DOHH2 (cell line): ENCODE measurements around the gene SLC22A14.

Experiments used
- H3F3A ChIP-seq: fragments of 200-600 bp; sonication (generic), shearing (Covaris generic); 2 replicates; pipeline ENCODE4 v1.6.0; 2016; ENCODE audit warnings: antibody characterized with exemption, mild to moderate bottlenecking; ENCODE audit not compliant: control insufficient read depth, insufficient read depth
- H3K27ac ChIP-seq: fragments of 200-600 bp; sonication (generic); 2 replicates; pipeline ENCODE4 v1.5.1; 2014; ENCODE audit warnings: low read depth, mild to moderate bottlenecking, low read length, moderate library complexity
- H3K27me3 ChIP-seq: fragments of 200-600 bp; sonication (generic); 2 replicates; pipeline ENCODE4 v1.6.1; 2014; ENCODE audit warnings: mild to moderate bottlenecking, low read length, mixed read lengths; ENCODE audit not compliant: control insufficient read depth
- H3K36me3 ChIP-seq: fragments of 200-600 bp; sonication (generic); 2 replicates; pipeline ENCODE4 v1.6.1; 2014; ENCODE audit warnings: mild to moderate bottlenecking, low read length, moderate library complexity, mixed read lengths; ENCODE audit not compliant: control insufficient read depth
- H3K4me1 ChIP-seq: fragments of 200-600 bp; sonication (generic); 2 replicates; pipeline ENCODE4 v1.6.1; 2014; ENCODE audit warnings: mild to moderate bottlenecking, low read length, mixed read lengths; ENCODE audit not compliant: control insufficient read depth
- H3K4me2 ChIP-seq: fragments of 200-600 bp; sonication (generic); 2 replicates; pipeline ENCODE4 v1.6.0; 2014; ENCODE audit warnings: mild to moderate bottlenecking, low read length, moderate library complexity
- H3K4me3 ChIP-seq: fragments of 200-600 bp; sonication (generic); 2 replicates; pipeline ENCODE4 v1.5.1; 2014; ENCODE audit warnings: mild to moderate bottlenecking, low read length, mixed read lengths
- H3K79me2 ChIP-seq: fragments of 200-600 bp; sonication (generic); 2 replicates; pipeline ENCODE4 v1.6.1; 2014; ENCODE audit warnings: mild to moderate bottlenecking, low read length, mixed read lengths; ENCODE audit not compliant: control insufficient read depth
- H3K9me2 ChIP-seq: fragments of 200-600 bp; sonication (generic); replicated peaks from 2 replicates; pipeline ENCODE4 v1.6.1; 2014; ENCODE audit warnings: mild to moderate bottlenecking, low read length, mixed read lengths; ENCODE audit not compliant: control insufficient read depth
- H3K9me3 ChIP-seq: fragments of 200-600 bp; sonication (generic); 2 replicates; pipeline ENCODE4 v1.6.1; 2014; ENCODE audit warnings: antibody characterized with exemption, low read length, mixed read lengths; ENCODE audit not compliant: control insufficient read depth, insufficient read depth
- H4K20me1 ChIP-seq: fragments of 200-600 bp; sonication (generic); 2 replicates; pipeline ENCODE4 v1.6.0; 2014; ENCODE audit warnings: low read depth, mild to moderate bottlenecking, antibody characterized with exemption, low read length, moderate library complexity; ENCODE audit not compliant: control insufficient read depth, insufficient read depth
- EZH2phosphoT487 ChIP-seq: fragments of 200-600 bp; sonication (generic); IDR thresholded peaks from 2 replicates; pipeline ENCODE4 v1.6.1; 2017; ENCODE audit warnings: borderline replicate concordance, mild to moderate bottlenecking, antibody characterized with exemption, low read length, moderate library complexity, mixed read lengths
- TF ChIP-seq, protein P1 (sequence below): fragments of 200-600 bp; sonication (generic); IDR thresholded peaks from one replicate; pipeline ENCODE4 v1.5.1; 2014; ENCODE audit warnings: antibody characterized with exemption, mild to moderate bottlenecking, low read depth, low read length; ENCODE audit not compliant: poor library complexity, severe bottlenecking

Gene SLC22A14

DNA sequence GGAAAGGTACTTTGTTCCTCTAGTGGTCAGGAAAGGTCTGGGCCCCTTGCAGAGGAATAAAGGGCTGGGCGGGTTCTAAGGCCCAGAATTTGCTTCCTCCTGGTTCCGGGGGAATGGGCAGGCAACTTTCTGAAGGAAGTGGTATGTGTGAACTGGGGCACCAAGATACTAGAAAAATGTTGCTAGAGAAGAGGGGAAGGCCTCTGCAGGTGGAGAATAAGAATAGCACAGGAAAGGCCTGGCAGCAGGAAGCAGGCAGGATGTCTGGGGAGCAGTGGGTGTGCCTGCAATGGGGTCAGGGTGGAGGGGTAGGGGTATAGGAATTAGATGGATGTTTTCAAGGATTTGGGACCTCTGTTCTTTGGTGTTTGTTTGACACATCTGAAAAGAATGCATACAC is 14.4 kb upstream of the SLC22A14 start:
- Histone ChIP-seq H3K79me2 (no peaks in the 10 kb centered on the region), H3F3A (no peaks in the 10 kb centered on the region), H3K27ac (no peak overlapping the region), H3K36me3 (no peaks in the 10 kb centered on the region), H3K9me3 (no peaks in the 10 kb centered on the region), H3K4me3 (no peak overlapping the region), H4K20me1 (no peaks in the 10 kb centered on the region), H3K4me2 (no peak overlapping the region), H3K27me3 (no peaks in the 10 kb centered on the region), H3K9me2 (no peaks in the 10 kb centered on the region), H3K4me1 (peaks cover 14% of the 10 kb centered on the region)
- TF ChIP-seq, protein P1, sequence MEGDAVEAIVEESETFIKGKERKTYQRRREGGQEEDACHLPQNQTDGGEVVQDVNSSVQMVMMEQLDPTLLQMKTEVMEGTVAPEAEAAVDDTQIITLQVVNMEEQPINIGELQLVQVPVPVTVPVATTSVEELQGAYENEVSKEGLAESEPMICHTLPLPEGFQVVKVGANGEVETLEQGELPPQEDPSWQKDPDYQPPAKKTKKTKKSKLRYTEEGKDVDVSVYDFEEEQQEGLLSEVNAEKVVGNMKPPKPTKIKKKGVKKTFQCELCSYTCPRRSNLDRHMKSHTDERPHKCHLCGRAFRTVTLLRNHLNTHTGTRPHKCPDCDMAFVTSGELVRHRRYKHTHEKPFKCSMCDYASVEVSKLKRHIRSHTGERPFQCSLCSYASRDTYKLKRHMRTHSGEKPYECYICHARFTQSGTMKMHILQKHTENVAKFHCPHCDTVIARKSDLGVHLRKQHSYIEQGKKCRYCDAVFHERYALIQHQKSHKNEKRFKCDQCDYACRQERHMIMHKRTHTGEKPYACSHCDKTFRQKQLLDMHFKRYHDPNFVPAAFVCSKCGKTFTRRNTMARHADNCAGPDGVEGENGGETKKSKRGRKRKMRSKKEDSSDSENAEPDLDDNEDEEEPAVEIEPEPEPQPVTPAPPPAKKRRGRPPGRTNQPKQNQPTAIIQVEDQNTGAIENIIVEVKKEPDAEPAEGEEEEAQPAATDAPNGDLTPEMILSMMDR = no peak
- no peak for TF ChIP-seq EZH2phosphoT487

DNA sequence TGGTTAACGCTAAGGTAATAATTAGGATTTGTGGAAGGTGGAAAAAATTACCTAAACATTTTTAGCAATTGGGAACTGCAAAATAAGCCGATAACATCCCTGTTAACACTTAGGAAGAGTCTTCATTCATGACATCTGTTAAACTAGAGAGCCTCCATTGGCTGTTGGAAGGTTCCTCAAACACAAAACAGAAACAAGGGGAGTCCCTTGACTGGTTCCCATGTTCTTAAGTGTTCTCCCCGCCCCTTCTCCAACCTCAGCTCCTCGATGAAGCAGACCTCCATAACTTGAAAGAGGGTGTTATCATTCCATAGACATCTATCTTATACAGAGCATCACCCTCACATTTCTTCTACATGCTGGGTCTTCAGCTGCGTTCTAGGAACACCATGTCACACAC is 14.0 kb upstream of the SLC22A14 start:
- H3K4me2 ChIP-seq = peak overlapping the region; percentile 34; the same call in 1 of the 2 replicates
- H3K27ac ChIP-seq = no peak overlapping the region
- TF ChIP-seq, protein P1 = no peak
- no peak for TF ChIP-seq EZH2phosphoT487
- H3K4me1 ChIP-seq = peaks cover 17% of the 10 kb centered on the region
- H3K9me2 ChIP-seq = no peaks in the 10 kb centered on the region
- no peaks in the 10 kb centered on the region for H4K20me1 ChIP-seq
- H3K79me2 ChIP-seq = no peaks in the 10 kb centered on the region
- no peaks in the 10 kb centered on the region for H3K36me3 ChIP-seq
- no peaks in the 10 kb centered on the region for H3K27me3 ChIP-seq
- H3F3A ChIP-seq = no peaks in the 10 kb centered on the region
- H3K9me3 ChIP-seq = no peaks in the 10 kb centered on the region
- H3K4me3 ChIP-seq = no peak overlapping the region

DNA sequence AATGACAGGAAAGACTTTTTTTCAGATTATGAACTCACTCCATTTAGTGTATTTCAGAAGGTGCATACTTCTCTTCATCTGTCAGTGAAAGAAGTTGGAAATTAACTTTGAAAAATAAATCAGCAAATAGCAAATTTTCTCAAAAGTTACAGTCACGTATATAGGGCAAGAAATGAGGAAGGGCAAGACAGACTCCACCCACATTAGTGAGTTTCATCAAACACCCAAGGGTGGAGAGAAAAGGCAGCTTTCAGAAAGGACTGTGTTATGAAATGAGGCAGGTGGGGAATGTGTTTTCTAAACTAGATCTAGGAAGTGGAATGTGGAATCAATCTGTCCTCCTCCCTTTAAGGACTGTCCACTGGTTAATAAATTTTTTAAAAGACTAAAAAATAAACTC is 13.6 kb upstream of the SLC22A14 start:
- Histone ChIP-seq H3K27me3 (no peaks in the 10 kb centered on the region), H3K9me2 (no peaks in the 10 kb centered on the region), H3K36me3 (no peaks in the 10 kb centered on the region), H3K9me3 (no peaks in the 10 kb centered on the region), H3K4me2 (peak overlapping the region; percentile 34; the same call in 1 of the 2 replicates), H3F3A (no peaks in the 10 kb centered on the region), H3K27ac (no peak overlapping the region), H3K4me3 (no peak overlapping the region), H4K20me1 (no peaks in the 10 kb centered on the region), H3K79me2 (no peaks in the 10 kb centered on the region), H3K4me1 (peaks cover 17% of the 10 kb centered on the region)
- TF ChIP-seq, protein P1 = no peak

DNA sequence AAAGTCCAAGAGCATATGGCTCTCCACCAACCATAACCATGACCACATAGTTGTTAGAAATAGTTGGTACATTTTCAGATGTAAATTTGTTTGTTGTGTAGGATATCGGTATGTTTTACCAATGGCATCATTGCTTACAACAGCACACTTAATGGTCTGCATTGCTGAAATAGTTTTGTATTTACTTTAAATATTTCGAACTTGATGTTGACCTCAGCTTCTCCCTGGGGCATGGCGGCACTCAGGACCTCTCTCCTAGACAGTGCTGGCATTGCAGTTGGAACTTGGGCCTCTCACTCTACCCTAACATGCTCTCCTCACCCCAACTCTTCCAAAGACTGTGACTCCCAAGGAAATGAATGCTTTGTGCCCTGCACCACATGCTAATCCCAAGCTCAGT is 11.5 kb upstream of the SLC22A14 start:
- Histone ChIP-seq H3K4me2 (no peak overlapping the region), H3K9me3 (no peaks in the 10 kb centered on the region), H3K4me1 (peaks cover 17% of the 10 kb centered on the region), H4K20me1 (no peaks in the 10 kb centered on the region), H3F3A (no peaks in the 10 kb centered on the region), H3K4me3 (no peak overlapping the region), H3K27me3 (no peaks in the 10 kb centered on the region), H3K9me2 (no peaks in the 10 kb centered on the region), H3K79me2 (no peaks in the 10 kb centered on the region), H3K27ac (no peak overlapping the region), H3K36me3 (no peaks in the 10 kb centered on the region)
- TF ChIP-seq, protein P1 = no peak
- TF ChIP-seq EZH2phosphoT487 = no peak
